Brain pericyte (primary cell): ENCODE results near the gene SMAD4.

Experiments used
- DNase-seq: peaks from one replicate; pipeline ENCODE4 v3.0.0-alpha.2; 2012; ENCODE audit warnings: low read depth, low spot score

The SMAD4 gene

GRCh38 chr18:51021226-51021965 lies 8.6 kb upstream of the SMAD4 start:
- DNase-seq = no peak

GRCh38 chr18:51025512-51025911 lies 4.5 kb upstream of the SMAD4 start:
- no peak for DNase-seq

GRCh38 chr18:51028201-51028805 lies 1.7 kb upstream of the SMAD4 start:
- DNase-seq = no peak

DNA sequence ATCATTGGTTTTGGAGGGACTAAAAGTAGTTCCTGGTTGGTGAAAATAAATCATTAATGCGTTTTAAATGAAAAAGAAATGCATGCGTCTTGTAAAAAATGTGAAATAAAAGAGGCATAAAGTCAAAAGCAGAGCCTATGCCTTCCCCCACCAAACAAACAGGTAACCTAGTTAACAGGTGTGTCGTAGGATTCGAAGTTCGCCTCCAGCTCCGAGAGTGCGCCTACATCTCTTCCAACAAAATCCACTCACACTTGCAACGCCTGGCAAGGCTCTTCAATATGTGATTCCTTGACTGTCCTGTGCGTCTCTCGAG lies 677 bp upstream of the SMAD4 start:
- DNase-seq = peak; percentile 13

DNA sequence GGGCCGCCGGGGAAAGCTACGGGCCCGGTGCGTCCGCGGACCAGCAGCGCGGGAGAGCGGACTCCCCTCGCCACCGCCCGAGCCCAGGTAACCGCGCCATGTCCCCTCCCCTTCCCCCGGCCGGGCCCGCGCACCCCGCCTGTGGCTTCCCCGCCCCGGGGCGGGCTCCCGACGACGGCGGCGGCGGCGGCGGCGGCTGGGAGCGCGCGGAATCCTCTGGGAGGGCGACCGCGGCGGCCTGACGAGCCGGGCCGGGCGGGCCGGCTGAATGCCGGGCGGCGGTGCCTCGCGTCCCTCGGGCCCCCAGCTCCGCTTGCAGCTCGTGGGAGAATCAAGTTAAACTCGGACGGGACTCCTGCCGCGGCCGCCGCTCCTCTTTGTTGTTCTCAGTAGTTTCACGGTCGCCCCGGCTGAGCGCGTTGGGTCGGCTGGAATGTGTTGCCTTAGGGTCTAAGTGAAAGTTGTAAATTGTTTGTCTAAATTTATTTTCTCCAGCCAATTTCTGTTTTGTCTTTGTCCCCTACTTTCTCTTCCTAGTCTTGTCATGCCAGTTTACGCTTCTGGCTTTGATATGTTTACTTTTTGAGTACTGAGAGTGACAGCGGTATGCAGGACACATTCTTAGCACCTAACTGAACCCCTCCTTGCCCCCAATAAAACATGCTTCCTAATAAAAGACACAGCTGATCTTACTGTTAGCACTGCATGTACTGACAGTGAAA lies 685 bp downstream of the SMAD4 start:
- no peak for DNase-seq

GRCh38 chr18:51032193-51032592 lies 2.2 kb downstream of the SMAD4 start:
- no peak for DNase-seq

- no peak for DNase-seq
Observed at GRCh38 chr18:51037230-51037629, 7.2 kb downstream of the SMAD4 start.

GRCh38 chr18:51038110-51038509 lies 8.1 kb downstream of the SMAD4 start:
- no peak for DNase-seq

- DNase-seq = no peak
Observed at GRCh38 chr18:51039138-51040112, 9.4 kb downstream of the SMAD4 start.

- no peak for DNase-seq
Observed at GRCh38 chr18:51041677-51042352, 11.8 kb downstream of the SMAD4 start.

- DNase-seq = no peak
Observed at GRCh38 chr18:51044928-51045585, 15.0 kb downstream of the SMAD4 start.

DNA sequence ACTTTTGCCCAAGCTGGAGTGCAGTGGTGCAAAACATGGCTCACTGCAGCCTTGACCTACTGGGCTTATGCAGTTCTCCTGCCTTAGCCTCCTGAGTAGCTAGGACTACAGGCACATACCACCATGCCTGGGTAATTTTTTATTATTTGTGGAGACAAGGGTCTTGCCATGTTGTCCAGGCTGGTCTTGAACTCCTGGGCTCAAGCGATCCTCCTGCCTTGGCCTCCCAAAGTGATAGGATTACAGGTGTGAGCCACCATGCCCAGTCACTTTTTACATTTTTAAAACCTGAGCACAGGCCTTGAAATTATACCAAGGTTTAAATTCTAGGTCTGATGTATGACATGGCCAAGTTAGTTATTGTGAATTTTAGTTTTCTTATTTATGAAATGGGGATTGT lies 18.2 kb downstream of the SMAD4 start:
- no peak for DNase-seq

GRCh38 chr18:51049137-51049536 lies 19.1 kb downstream of the SMAD4 start:
- no peak for DNase-seq

GRCh38 chr18:51051105-51051712 lies 21.2 kb downstream of the SMAD4 start:
- DNase-seq = no peak

- no peak for DNase-seq
Observed at GRCh38 chr18:51053814-51054213, 23.8 kb downstream of the SMAD4 start.

DNA sequence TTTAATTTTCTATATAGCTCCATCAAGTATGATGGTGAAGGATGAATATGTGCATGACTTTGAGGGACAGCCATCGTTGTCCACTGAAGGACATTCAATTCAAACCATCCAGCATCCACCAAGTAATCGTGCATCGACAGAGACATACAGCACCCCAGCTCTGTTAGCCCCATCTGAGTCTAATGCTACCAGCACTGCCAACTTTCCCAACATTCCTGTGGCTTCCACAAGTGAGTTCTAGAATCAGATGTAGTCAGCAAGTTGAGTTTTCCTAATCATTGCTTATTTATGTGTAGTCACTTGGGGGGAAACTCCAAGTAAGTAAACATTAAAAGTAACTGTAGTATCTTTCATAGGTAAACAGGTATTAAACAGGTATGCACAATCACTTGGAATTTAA lies 24.8 kb downstream of the SMAD4 start:
- DNase-seq = no peak

DNA sequence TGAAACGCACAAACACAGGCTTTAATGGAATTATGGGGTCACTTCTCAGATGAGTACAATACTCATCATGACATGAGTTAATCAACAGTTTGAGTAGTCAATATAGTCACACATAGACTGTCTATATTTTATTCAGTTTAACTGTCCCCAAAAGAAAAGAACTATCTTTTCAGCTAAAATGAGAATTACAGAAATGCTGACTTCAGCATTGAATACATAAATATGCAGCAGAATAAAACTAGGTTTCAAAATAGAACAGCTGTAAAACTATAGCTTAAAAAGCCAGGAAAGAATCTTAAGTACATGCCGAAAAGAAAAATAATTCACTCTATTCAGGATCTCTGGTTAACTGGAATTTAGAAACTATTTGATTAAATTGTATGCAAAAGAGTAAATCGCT lies 30.0 kb downstream of the SMAD4 start:
- DNase-seq = no peak

- no peak for DNase-seq
Observed at GRCh38 chr18:51064256-51064655, 34.2 kb downstream of the SMAD4 start.

- DNase-seq = no peak
Observed at GRCh38 chr18:51066273-51066672, 36.3 kb downstream of the SMAD4 start.

- no peak for DNase-seq
Observed at GRCh38 chr18:51068105-51068504, 38.1 kb downstream of the SMAD4 start.
